Duodenal mucosa (tissue), 2 donors: ENCODE measurements around the gene MYBPC3.
"Not testable (repeated sequence)": the region's sequence is repeated elsewhere in the genome, so short reads cannot be mapped to it uniquely, and the experiment has no call there.

Source experiments
- H3K27ac ChIP-seq: one replicate; pipeline ENCODE4 v1.7.0; 2013; ENCODE audit warnings: low read depth, low read length
- H3K27me3 ChIP-seq, 2 donors: one replicate each; pipeline ENCODE4 v1.7.0; 2013; ENCODE audit warnings: low read length in 2 of 2, control low read depth in 1 of 2; ENCODE audit not compliant: insufficient read depth in 2 of 2, control insufficient read depth in 1 of 2
- H3K36me3 ChIP-seq, 2 donors: one replicate each; pipeline ENCODE4 v1.7.0; 2013; ENCODE audit warnings: low read length in 2 of 2, control low read depth in 1 of 2; ENCODE audit not compliant: insufficient read depth in 2 of 2, control insufficient read depth in 1 of 2
- H3K4me1 ChIP-seq, 2 donors: one replicate each; pipeline ENCODE4 v1.7.0; 2013; ENCODE audit warnings: low read length in 2 of 2, control low read depth in 1 of 2; ENCODE audit not compliant: insufficient read depth in 2 of 2, control insufficient read depth in 1 of 2
- H3K4me3 ChIP-seq, 2 donors: one replicate each; pipeline ENCODE4 v1.7.0; 2013; ENCODE audit warnings: low read length in 2 of 2, low read depth in 1 of 2
- H3K9ac ChIP-seq, 2 donors: one replicate each; pipeline ENCODE4 v1.7.0; 2013; ENCODE audit warnings: low read length in 2 of 2, low read depth in 1 of 2
- H3K9me3 ChIP-seq, 2 donors: one replicate each; pipeline ENCODE4 v1.7.0; 2013; ENCODE audit warnings: low read length in 2 of 2, control low read depth in 1 of 2; ENCODE audit not compliant: control insufficient read depth in 1 of 2

The MYBPC3 gene

DNA sequence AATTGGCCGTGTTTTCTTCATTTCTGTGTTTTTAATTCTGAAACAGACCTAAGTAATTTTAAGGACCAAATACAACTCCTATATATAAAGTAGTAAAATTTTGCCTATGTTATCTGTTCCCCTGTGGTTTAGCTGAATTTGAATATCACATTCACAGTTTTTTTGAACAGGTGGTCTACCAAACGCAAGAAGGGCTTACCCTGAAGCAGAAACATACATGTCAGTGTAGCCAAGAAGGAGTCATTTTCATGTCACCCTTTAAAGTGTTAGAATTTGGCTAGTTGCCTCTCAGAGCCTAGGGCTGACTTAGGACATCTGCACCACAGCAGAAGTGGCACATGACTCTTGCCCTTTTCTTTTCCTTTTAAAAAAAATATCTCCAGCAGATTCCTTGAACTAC is 34.3 kb downstream of the MYBPC3 start:
- Histone ChIP-seq H3K4me1 (no peaks in the 10 kb centered on the region), H3K27ac (no peak overlapping the region), H3K27me3 (no peaks in the 10 kb centered on the region), H3K9me3 (no peaks in the 10 kb centered on the region), H3K36me3 (peaks cover 12 to 56% of the 10 kb centered on the region in 2 donors), H3K4me3 (no peak overlapping the region), H3K9ac (no peak overlapping the region)

- Histone ChIP-seq H3K9ac (no peak overlapping the region), H3K9me3 (no peaks in the 10 kb centered on the region), H3K27me3 (no peaks in the 10 kb centered on the region), H3K4me1 (no peaks in the 10 kb centered on the region), H3K36me3 (peaks cover 12 to 60% of the 10 kb centered on the region in 2 donors), H3K27ac (no peak overlapping the region), H3K4me3 (no peak overlapping the region)
Observed at GRCh38 chr11:47317064-47317828, 35.3 kb downstream of the MYBPC3 start.

- H3K27me3 ChIP-seq, H3K9me3 ChIP-seq, H3K4me1 ChIP-seq, H3K27ac ChIP-seq, H3K4me3 ChIP-seq, H3K9ac ChIP-seq: not testable (repeated sequence)
- H3K36me3 ChIP-seq = peaks cover 10 to 60% of the 10 kb centered on the region in 2 donors
Observed at GRCh38 chr11:47316501-47316900, 36.0 kb downstream of the MYBPC3 start.

DNA sequence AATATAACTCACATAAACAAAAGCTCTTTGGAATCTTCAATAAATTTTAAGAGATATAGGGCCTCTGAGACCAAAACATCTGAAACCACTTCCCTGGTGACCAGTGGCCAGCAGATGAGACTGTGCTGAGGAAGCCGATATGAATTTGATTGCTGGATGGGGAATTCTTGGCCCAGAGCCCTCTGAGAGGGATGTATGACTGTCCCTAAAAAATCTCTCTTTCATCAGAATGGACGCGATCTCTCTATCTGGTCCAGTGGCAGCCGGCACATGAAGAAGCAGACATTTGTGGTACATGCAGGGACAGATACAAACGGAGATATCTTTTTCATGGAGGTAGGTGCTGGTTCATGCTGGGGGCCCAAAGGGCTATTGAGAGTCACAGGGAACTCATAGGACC is 37.5 kb downstream of the MYBPC3 start:
- peaks cover 16 to 70% of the 10 kb centered on the region in 2 donors for H3K36me3 ChIP-seq
- H3K9me3 ChIP-seq = no peaks in the 10 kb centered on the region
- H3K9ac ChIP-seq = no peak overlapping the region
- H3K27ac ChIP-seq = no peak overlapping the region
- H3K27me3 ChIP-seq = no peaks in the 10 kb centered on the region
- no peaks in the 10 kb centered on the region for H3K4me1 ChIP-seq
- no peak overlapping the region for H3K4me3 ChIP-seq

DNA sequence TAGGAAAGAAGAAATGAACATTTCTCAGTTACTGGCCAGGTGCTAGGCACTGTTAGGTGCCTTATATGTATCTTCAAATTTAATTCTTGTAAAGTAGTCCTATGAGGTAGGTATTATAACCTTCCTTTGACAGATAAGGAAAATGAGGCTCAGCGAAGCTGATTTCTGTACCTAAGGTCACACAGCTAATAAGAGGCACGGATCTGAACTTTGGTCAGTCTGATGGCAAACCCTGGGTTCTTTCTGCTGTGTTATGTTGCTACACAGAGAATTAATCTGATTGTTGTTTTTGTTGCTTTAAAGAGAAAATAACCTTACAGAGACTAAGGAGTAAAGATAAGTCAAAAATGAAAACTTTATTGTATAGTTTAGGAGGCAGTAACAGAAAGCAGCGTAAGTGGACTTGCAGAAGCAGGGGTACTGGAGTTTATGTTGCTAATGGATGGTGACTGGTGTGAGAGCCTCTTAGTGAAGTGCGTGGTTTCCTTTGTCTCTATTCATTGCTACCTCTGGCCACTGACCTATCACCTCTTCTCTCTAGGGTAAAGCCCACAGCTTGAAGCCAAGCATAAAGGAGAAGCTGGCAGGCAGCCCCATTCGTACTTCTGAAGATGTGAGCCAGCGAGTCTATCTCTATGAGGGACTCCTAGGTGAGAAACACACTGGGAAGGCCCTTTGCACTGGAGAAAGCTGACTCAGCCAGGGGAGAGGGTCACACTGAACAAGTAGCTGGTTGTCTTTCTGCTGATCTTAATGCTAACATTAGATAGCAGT is 44.3 kb downstream of the MYBPC3 start:
- Histone ChIP-seq H3K27me3 (no peaks in the 10 kb centered on the region), H3K4me1 (no peaks in the 10 kb centered on the region), H3K4me3 (no peak overlapping the region), H3K9me3 (no peaks in the 10 kb centered on the region), H3K9ac (no peak overlapping the region), H3K27ac (no peak overlapping the region), H3K36me3 (peaks cover 39 to 87% of the 10 kb centered on the region in 2 donors)

DNA sequence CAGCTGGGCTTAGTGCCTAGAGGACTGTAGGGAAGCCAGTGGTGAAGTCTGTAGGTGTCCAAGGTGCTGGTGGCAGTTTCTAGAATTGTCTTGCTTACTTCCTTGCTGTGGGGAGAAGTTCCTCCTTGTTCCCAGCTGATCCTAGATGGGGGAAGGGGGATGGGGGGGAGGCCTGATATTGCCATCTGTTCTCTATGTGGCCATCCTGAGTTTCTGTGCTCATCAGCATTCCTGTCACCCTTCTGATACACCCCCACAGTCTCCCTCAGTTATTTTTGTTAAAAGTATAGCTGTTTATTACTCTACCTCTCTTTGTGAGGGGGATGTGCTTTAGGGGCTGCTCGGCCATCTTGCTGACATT is 46.0 kb downstream of the MYBPC3 start:
- H3K36me3 ChIP-seq = peaks cover 41 to 86% of the 10 kb centered on the region in 2 donors
- H3K4me3 ChIP-seq = no peak overlapping the region
- H3K27ac ChIP-seq = no peak overlapping the region
- no peaks in the 10 kb centered on the region for H3K4me1 ChIP-seq
- H3K27me3 ChIP-seq = no peaks in the 10 kb centered on the region
- no peaks in the 10 kb centered on the region for H3K9me3 ChIP-seq
- no peak overlapping the region for H3K9ac ChIP-seq

DNA sequence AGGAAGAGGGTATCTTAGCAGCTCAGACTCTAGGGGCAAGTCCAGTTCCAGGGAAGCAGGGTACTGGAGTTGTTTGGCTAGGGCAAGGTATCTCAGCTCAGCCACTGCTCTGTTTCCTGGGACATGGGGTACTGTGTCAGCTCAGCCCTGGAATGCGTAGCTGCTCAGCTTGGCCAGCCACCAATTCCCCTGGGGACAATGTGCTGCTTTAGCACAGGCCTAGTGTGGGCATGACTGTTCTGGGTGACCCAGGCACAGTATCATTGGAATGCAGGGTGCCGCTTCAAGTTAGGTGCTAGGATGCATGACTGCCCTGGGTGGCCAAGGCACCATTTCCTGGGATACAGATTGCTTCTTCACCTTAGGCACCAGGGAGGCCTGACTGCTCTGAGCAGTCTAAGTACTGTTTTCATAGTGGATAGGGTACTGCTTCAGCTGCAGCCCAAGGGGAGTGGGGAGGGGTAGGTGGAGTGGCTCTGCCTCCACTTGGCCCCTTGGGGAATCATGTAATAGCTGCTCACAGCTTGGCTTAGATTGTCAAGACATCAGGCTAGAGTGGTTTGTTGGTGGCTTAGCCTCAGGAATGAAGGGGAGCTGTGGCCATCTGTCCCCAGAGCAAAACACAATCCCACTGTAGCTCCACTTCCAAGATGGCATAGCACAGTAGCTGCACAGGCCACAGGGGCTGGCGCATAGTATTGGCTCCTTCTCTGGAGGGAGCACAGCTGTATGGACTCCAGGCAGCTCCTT is 46.6 kb downstream of the MYBPC3 start:
- no peaks in the 10 kb centered on the region for H3K27me3 ChIP-seq
- no peak overlapping the region for H3K4me3 ChIP-seq
- H3K4me1 ChIP-seq = no peaks in the 10 kb centered on the region
- no peak overlapping the region for H3K9ac ChIP-seq
- H3K27ac ChIP-seq = no peak overlapping the region
- H3K9me3 ChIP-seq = no peaks in the 10 kb centered on the region
- peaks cover 35 to 84% of the 10 kb centered on the region in 2 donors for H3K36me3 ChIP-seq

DNA sequence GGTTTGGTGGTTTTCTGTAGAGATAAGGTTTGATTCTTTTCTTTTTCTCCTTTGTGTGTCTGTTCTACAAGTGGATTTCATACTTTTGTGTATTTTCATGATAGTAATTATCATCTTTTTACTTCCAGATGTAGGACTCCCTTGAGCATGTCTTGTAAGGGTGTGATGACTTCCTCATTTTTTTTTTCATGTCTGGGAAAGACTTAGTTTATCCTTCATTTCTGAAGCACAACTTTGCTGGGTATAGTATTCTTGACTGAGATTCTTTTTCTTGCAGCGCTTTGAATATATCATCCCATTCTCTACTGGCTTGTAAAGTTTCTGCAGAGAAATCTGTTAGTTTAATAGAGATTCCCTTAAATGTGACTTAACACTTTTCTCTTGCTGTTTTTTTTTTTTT is 49.6 kb downstream of the MYBPC3 start:
- Histone ChIP-seq H3K27ac (no peak overlapping the region), H3K36me3 (peaks cover 28 to 76% of the 10 kb centered on the region in 2 donors), H3K9ac (no peak overlapping the region), H3K4me1 (no peaks in the 10 kb centered on the region), H3K9me3 (no peaks in the 10 kb centered on the region), H3K27me3 (no peaks in the 10 kb centered on the region), H3K4me3 (no peak overlapping the region)

DNA sequence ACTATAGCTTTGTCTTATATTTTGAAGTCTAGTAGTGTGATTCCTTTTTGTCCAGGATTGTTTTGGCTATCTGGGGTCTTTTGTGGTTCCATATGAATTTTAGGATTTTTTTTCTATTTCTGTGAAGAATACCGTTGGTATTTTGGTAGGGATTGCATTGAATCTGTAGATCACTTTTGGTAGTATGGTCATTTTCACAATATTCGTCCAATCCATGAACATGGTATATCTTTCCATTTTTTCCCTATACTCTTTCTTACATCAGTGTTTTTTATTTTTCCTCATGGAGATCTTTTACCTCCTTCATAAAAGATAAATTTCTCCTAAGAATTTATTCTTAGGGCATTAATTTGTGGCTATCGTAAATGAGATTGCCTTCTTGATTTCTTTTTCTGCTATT is 53.4 kb downstream of the MYBPC3 start:
- no peak overlapping the region for H3K4me3 ChIP-seq
- no peaks in the 10 kb centered on the region for H3K4me1 ChIP-seq
- H3K27ac ChIP-seq = no peak overlapping the region
- no peaks in the 10 kb centered on the region for H3K9me3 ChIP-seq
- no peaks in the 10 kb centered on the region for H3K27me3 ChIP-seq
- no peak overlapping the region for H3K9ac ChIP-seq
- peaks cover 23 to 68% of the 10 kb centered on the region in 2 donors for H3K36me3 ChIP-seq

- H3K4me3 ChIP-seq = no peak overlapping the region
- no peaks in the 10 kb centered on the region for H3K9me3 ChIP-seq
- H3K4me1 ChIP-seq = no peaks in the 10 kb centered on the region
- H3K36me3 ChIP-seq = peaks cover 40 to 76% of the 10 kb centered on the region in 2 donors
- no peaks in the 10 kb centered on the region for H3K27me3 ChIP-seq
- H3K9ac ChIP-seq = no peak overlapping the region
- H3K27ac ChIP-seq = no peak overlapping the region
Observed at GRCh38 chr11:47296045-47296444, 56.5 kb downstream of the MYBPC3 start.
